Heart left ventricle (tissue), 16 donors: Measurements from ENCODE around the gene MUC4. TPM values are rescaled to one million over a fixed set of nuclear protein-coding genes. Genes with fewer than 3 reads are reported as not detected.
A peak's percentile ranks its signal among the peaks of the same experiment; 100 is the strongest.
"Not testable (repeated sequence)": the region's sequence is repeated elsewhere in the genome, so short reads cannot be mapped to it uniquely, and the experiment has no call there.

Experiments
- ATAC-seq, 4 donors: fragments of 200-7000 bp; cut with Tn5 transposase; one replicate each; pipeline ENCODE4 v1.9.1; 2020 to 2022; ENCODE audit warnings: moderate library complexity in 4 of 4, mild to moderate bottlenecking in 3 of 4, moderate number of reproducible peaks in 1 of 4
- DNase-seq, 5 donors: peaks; one replicate each; pipeline ENCODE4 v3.0.0-alpha.2; 2020
- H3K27ac ChIP-seq, 12 donors: fragments of 200-600 bp; sonication (generic) in 4 of 12; one replicate each; pipeline versions ENCODE4 v1.5.0 to v1.8.0; 2016 to 2022; ENCODE audit warnings: mild to moderate bottlenecking in 2 of 12
- H3K27me3 ChIP-seq, 9 donors: fragments of 200-600 bp; sonication (generic) in 2 of 9; one replicate each; pipeline versions ENCODE4 v1.5.1 to v1.8.0; 2016 to 2022; ENCODE audit warnings: mild to moderate bottlenecking in 3 of 9
- H3K36me3 ChIP-seq, 9 donors: fragments of 200-600 bp; sonication (generic) in 2 of 9; one replicate each; pipeline versions ENCODE4 v1.5.0 to v1.8.0; 2018 to 2022; ENCODE audit warnings: mild to moderate bottlenecking in 2 of 9
- H3K4me1 ChIP-seq, 12 donors: fragments of 200-600 bp; sonication (generic) in 4 of 12; one replicate each; pipeline versions ENCODE4 v1.5.0 to v1.8.0; 2016 to 2022; ENCODE audit warnings: mild to moderate bottlenecking in 3 of 12
- H3K4me3 ChIP-seq, 12 donors: fragments of 200-600 bp; sonication (generic) in 4 of 12; one replicate each; pipeline versions ENCODE4 v1.5.0 to v1.8.0; 2017 to 2022; ENCODE audit warnings: mild to moderate bottlenecking in 9 of 12, moderate library complexity in 4 of 12
- H3K9me3 ChIP-seq, 12 donors: fragments of 200-600 bp; sonication (generic) in 4 of 12; one replicate each; pipeline versions ENCODE4 v1.5.0 to v1.8.0; 2016 to 2022; ENCODE audit warnings: mild to moderate bottlenecking in 1 of 12
- CTCF ChIP-seq, 12 donors: fragments of 200-600 bp; sonication (generic) in 4 of 12; IDR thresholded peaks; one replicate each; pipeline versions ENCODE4 v1.5.0 to v1.8.0; 2018 to 2022; ENCODE audit warnings: antibody characterized with exemption in 12 of 12, mild to moderate bottlenecking in 5 of 12
- POLR2A ChIP-seq, 2 donors: fragments of 450-650 bp; IDR thresholded peaks; one replicate each; pipeline ENCODE4 v1.6.1; 2017; ENCODE audit warnings: antibody characterized with exemption in 2 of 2, mild to moderate bottlenecking in 2 of 2, moderate library complexity in 2 of 2
- WGBS, 4 donors: extraction: QIAGEN DNeasy Blood & Tissue Kit in 2 of 4; methylation state at CpG; one replicate each; pipeline versions ENCODE4 v1.1.5 to v1.1.7; 2013 to 2018; 5-methylcytosine and 5-hydroxymethylcytosine counted together
- intact Hi-C, 10 donors: fragments of 100-400 bp; cut with DNase I; formaldehyde crosslinking; loops; one replicate each; pipeline versions ENCODE4 v1.11.1 to v1.14.2; 2022
- polyA plus RNA-seq, 2 donors: library from polyadenylated mRNA; stranded (reverse); fragments of 200-250 nt; gene quantifications; one replicate each; pipeline ENCODE4 v1.2.3, GENCODE V29; 2013
- total RNA-seq, 9 donors: library from RNA; depleted of rRNA in 2 of 9; stranded (reverse); fragments of >200 nt in 2 of 9; fragmentation: NEBNext Ultra II Directional in 3 of 9; extraction: Animal tissue kit (Norgen Biotek cat#: 25700) in 3 of 9; gene quantifications; one replicate each; pipeline versions ENCODE4 v1.1.0 to v1.2.4, GENCODE V29; 2016 to 2023
- donor health status: ischemic (EF 13 %, LVEDD 7.1; RV severe dilation, severe dysfunction).
- donor health status: healthy with polysubstance abuse.
- donor health status: DM: no; HTN: yes; CAD: no.
- donor health status: DM: no; HTN: no; CAD: no.
- donor health status: ischemic (EF 25% LVEDD 6.9; RV normal size, moderate dysfunction).
- donor health status: ischemic (EF 25% LVEDD 5.7; RV mildly dilated, moderate dysfunction).
- donor health status: healthy.
- donor health status: DM: yes; HTN: yes; CAD: no.
- donor health status: ischemic (EF 35%, LVEDD 5.7; RV mildly dilated, moderate dysfunction).
- donor health status: nonischemic (EF 11% LVEDD 7.7; RV severe dilation, severe dysfunction).
- donor health status: DM: yes; HTN: yes; CAD: no.
- donor health status: PGD.
- donor health status: ischemic (EF 29% LVEDD 5.4; RV normal size, mild dysfunction).
- donor health status: nonischemic (EF 23%, LVEDD 6.1; RV moderate dilation, normal function).

Gene MUC4
- total and polyA plus RNA-seq, 11 donors, result 0.02 to 0.17 (median 0.03) TPM; not detected in 8

- Histone ChIP-seq H3K27ac (no peak overlapping the region), H3K4me1 (no peaks in the 10 kb centered on the region), H3K36me3 (no peaks in the 10 kb centered on the region), H3K4me3 (no peak overlapping the region), H3K9me3 (no peaks in the 10 kb centered on the region), H3K27me3 (no peaks in the 10 kb centered on the region)
- DNase-seq (peak in 3 of 5 donors; percentile 38 to 55 (median 55)), ATAC-seq (peak in 2 of 4 donors; percentile 45 to 50)
- intact Hi-C loops, result no loop called here
- TF ChIP-seq CTCF (IDR thresholded peaks at IDR 0.05) (peak in 11 of 12 donors; percentile 22 to 58 (median 38)), POLR2A (IDR thresholded peaks at IDR 0.05) (no peak)
- 30 to 49% (median 33%) methylated on average over 13 of the region's 13 CpGs for WGBS, 4 donors
Measured at GRCh38 chr3:195774917-195775316, 36.8 kb downstream of the MUC4 start.

- Histone ChIP-seq H3K27ac (no peak overlapping the region), H3K9me3 (no peaks in the 10 kb centered on the region), H3K4me1 (no peaks in the 10 kb centered on the region), H3K27me3 (no peaks in the 10 kb centered on the region), H3K4me3 (no peak overlapping the region), H3K36me3 (no peaks in the 10 kb centered on the region)
- TF ChIP-seq POLR2A (IDR thresholded peaks at IDR 0.05) (no peak), CTCF (IDR thresholded peaks at IDR 0.05) (no peak)
- no peak for DNase-seq
- 82 to 89% (median 87%) methylated on average over 21 to 23 of the region's 23 CpGs for WGBS, 4 donors
- ATAC-seq, result no peak
- intact Hi-C loops, result no loop called here
Measured at GRCh38 chr3:195773956-195774537, 37.7 kb downstream of the MUC4 start.

- 83 to 95% (median 88%) methylated on average over 6 to 14 of the region's 14 CpGs for WGBS, 4 donors
Measured at GRCh38 chr3:195771646-195772300, 40.0 kb downstream of the MUC4 start.

GRCh38 chr3:195770841-195771645 lies 40.7 kb downstream of the MUC4 start:
- H3K36me3 ChIP-seq, H3K4me3 ChIP-seq, intact Hi-C loops, ATAC-seq, H3K4me1 ChIP-seq, H3K27ac ChIP-seq, H3K27me3 ChIP-seq, H3K9me3 ChIP-seq, DNase-seq: not testable (repeated sequence)
- 91 to 98% (median 94%) methylated on average over 6 to 24 of the region's 28 CpGs for WGBS, 4 donors

More at GRCh38 chr3:195771646-195772300, 40.0 kb downstream of the MUC4 start:
- Histone ChIP-seq H3K9me3 (no peaks in the 10 kb centered on the region), H3K4me1 (no peaks in the 10 kb centered on the region), H3K27ac (no peak overlapping the region), H3K4me3 (no peak overlapping the region), H3K27me3 (no peaks in the 10 kb centered on the region), H3K36me3 (no peaks in the 10 kb centered on the region)
- DNase-seq, result no peak
- TF ChIP-seq POLR2A (IDR thresholded peaks at IDR 0.05), result no peak
- no peak for TF ChIP-seq CTCF (IDR thresholded peaks at IDR 0.05)
- no peak for ATAC-seq
- intact Hi-C loops, result no loop called here
